Articular chondrocyte of knee joint (primary cell): Measurements from ENCODE around the gene NANOS2. TPM values are rescaled to one million over a fixed set of nuclear protein-coding genes. Genes with fewer than 3 reads are reported as not detected.

ENCODE experiments used
- total RNA-seq: library from RNA; depleted of rRNA; stranded (reverse); fragments of >200 nt; gene quantifications from 2 replicates; pipeline ENCODE4 v1.2.3, GENCODE V29; 2012

The NANOS2 gene
- not detected in 2 replicates for total RNA-seq

DNA sequence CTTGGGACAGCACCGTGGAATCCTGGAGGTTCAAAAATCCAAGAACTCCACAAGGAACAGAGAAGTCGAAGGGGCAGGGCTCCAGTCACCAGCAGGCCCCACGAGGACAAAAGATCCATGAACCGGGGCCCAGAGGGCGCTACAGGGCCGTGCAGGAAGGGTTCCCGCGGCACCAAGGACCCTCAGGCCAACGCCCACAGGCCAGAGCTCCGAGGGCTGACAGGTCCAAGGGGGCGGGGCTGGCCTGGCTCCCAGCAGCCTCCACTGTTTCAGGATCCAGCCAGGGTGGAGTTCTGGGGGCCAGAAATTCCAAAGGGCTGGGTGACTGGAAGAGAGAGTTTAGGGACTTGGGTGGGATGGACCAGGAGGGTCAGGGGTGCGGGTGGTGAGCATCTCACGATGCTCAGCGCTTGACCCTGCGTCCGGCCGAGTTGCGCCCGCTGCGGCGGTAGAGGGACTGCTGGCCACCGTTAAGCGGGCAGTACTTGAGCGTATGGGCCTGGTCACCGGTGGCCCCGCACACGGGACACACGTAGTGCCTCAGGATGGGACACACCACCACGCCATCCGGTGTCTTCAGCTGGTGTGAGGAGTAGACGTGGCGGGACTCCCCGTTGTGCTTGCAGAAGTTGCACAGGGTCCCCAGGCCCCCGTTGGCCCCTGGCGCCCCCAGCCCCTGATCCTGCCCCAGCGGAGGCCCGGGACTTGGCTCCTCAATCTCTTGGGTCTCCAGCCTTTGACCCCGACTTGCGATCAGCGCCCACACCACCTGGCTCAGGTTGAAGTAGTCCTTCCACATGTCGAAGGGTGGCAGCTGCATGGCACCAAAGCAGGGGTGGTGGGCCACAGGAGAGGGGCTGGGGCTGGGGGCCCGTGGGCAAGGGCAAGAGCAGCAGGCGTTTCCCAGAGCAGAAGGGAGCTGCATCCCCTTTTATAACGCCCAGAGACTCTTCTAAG lies at the start of gene NANOS2:
Gene NANOS2 (minus strand): TSS at position 905 of the 957 bp plus-strand sequence. CDS start 85 bp downstream, at position 820.

DNA sequence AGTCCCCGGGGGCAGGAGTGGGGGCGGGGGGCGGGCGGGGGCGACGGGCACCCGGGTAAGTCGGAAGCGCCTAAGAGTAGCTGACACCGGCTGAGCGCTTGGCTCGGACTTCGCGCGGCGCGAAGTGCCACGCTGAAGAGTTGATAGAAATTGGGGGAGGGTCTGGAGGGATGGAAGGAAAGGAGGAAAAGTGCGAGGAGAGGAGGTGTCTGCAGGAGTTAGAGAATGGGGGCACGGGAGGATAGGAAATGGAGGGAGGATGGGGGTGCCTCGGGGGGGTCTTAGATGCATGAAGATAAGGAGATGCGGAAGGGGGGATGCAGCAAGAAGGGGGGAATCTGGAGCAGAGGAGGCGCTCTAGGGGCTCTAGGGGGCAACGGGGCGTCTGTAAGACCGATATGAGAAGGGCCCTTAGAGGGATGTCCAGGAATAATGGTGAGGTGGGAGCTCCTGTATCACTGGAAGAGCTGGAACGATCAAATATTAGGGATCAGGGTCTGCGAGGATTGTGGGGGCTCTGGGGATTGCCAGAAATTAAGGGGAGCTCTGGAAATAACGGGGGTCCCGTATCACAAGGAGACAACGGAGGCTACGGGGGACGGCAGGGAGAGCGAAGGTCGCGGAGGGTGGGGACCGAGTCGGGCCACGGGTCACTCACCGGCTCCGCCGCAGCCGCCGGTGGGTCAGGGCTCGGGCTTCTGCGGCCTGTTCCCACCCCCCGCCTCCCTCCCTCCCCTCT lies 12.5 kb downstream of the NANOS2 start, which contains the start of gene MYPOP:
Gene MYPOP (minus strand): TSS at position 702 of the 739 bp plus-strand sequence. CDS start 840 bp downstream, outside the sequence.

DNA sequence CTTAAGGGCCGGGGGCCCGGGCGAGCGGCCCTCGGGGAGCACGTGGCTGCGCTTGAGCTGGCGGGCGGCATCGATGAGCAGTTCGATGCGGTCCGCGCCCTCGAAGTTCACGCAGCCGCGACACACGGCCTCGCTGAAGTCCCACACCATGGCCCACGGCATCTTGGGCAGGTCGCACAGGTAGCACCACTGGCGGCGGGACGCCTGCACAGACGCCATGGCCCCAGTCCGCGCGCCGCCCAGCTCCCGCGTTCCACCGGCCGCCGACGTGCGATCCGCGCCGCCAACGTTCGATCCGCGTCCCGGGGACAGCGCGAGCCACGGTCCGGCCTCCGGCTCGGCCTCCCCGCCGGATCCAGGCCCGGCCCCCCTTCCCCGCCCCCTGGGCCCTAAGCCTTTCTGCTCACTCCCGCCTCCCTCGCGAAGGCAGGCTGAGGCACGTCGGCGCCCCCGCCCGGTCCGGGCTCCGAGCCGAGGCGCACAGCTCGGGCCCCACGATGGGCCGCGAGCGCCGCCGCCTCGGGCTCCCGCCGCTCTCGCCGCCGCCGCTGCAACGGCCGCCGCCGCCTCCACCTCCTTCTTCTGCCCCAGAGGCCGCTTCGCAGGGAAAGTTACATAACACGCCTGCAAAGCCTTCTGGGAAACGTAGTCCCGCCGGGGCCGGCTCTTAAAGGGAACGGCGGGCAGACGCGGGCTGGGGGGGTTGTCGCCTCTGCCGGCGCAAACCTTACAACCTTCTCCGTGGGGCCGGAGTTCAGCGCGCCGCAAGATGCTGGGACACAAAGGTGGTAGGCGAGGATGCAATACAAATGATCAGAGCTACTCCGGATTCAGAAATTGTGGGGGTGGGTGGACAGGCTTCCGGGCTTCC lies 28.8 kb downstream of the NANOS2 start, which contains the start of gene IRF2BP1:
Gene IRF2BP1 (minus strand): TSS at position 586 of the 871 bp plus-strand sequence. CDS start 367 bp downstream, at position 219.

DNA sequence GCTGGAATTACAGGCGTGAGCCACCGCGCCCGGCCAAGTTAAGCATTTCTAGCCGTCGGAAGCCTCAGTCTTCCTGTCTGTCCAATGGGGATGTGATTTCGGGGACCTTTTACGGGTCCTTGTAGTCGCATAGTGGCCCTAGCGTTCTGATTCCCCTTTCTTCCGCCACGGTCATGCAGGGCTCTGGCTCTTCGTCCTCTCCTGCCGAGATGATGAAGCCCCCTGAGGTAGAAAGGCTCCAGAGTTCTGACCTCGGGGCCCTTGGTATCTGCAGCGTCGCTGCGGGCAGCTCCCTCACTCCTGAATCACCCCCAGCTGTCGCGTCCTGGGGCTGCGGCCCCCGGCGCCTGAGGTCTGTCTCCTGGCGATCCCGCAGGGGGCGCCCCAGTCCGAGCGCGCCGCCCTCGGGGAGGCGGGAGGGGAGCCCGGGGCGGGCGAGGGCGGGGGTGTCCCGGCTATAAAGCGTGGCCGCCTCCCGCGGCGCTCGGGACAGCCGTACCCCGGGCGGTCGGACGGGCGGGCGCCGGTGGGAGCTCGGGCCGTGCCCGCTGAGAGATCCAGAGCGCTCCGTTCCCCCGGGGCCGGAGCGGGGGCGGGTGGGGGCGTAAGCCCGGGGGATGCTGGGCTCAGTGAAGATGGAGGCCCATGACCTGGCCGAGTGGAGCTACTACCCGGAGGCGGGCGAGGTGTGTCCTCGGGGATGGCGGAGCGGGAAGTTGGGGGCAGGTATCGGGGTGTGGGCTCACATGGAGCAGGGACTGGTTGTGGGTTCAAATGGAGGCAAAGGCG lies 50.5 kb downstream of the NANOS2 start, which contains the start of gene FOXA3:
Gene FOXA3 (plus strand): TSS at position 487 of the 789 bp plus-strand sequence. CDS start 131 bp downstream, at position 618.

Other genes starting within 250 kb of the NANOS2 start
- 1.3 and 1.4 TPM in 2 replicates for gene GIPR, start 246.6 kb downstream of the NANOS2 start, total RNA-seq
- 206 and 232 TPM in 2 replicates for gene SNRPD2, start 222.8 kb downstream of the NANOS2 start, total RNA-seq
- 11.9 and 13.3 TPM in 2 replicates for gene QPCTL, start 222.1 kb downstream of the NANOS2 start, total RNA-seq
- gene FBXO46, start 183.9 kb downstream of the NANOS2 start, total RNA-seq = 5.5 and 5.6 TPM in 2 replicates
- gene MEIOSIN, start 181.3 kb downstream of the NANOS2 start, total RNA-seq = not detected in 2 replicates
- gene SIX5, start 145.5 kb downstream of the NANOS2 start, total RNA-seq = 7.9 and 8.0 TPM in 2 replicates
- gene DMPK, start 132.3 kb downstream of the NANOS2 start, total RNA-seq = 28.2 and 37.0 TPM in 2 replicates
- 27.3 and 39.2 TPM in 2 replicates for gene DMWD, start 121.9 kb downstream of the NANOS2 start, total RNA-seq
- gene RSPH6A, start 99.5 kb downstream of the NANOS2 start, total RNA-seq = 0.11 and 0.13 TPM in 2 replicates
- 29.3 and 30.3 TPM in 2 replicates for gene SYMPK, start 51.6 kb downstream of the NANOS2 start, total RNA-seq
- under 0.01 TPM in 1 of 2 replicates, not detected in the other for gene FOXA3, start 50.5 kb downstream of the NANOS2 start, total RNA-seq
- gene IRF2BP1, start 28.6 kb downstream of the NANOS2 start, total RNA-seq = 21.6 and 22.7 TPM in 2 replicates
- 1.3 and 1.8 TPM in 2 replicates for gene MYPOP, start 12.2 kb downstream of the NANOS2 start, total RNA-seq
- gene NOVA2, start 59.1 kb upstream of the NANOS2 start, total RNA-seq = under 0.01 TPM in 2 replicates
- 3.9 and 4.3 TPM in 2 replicates for gene CCDC61, start 80.7 kb upstream of the NANOS2 start, total RNA-seq
- not detected in 2 replicates for gene PGLYRP1, start 108.3 kb upstream of the NANOS2 start, total RNA-seq
- gene IGFL4, start 126.2 kb upstream of the NANOS2 start, total RNA-seq = not detected in 2 replicates
- not detected in 2 replicates for gene IGFL3, start 209.9 kb upstream of the NANOS2 start, total RNA-seq
- gene IGFL2, start 233.5 kb upstream of the NANOS2 start, total RNA-seq = 0.11 TPM in 1 of 2 replicates, not detected in the other